GM18867 (cell line): ENCODE results near the gene RNF32.
"Not testable (repeated sequence)": the region's sequence is repeated elsewhere in the genome, so short reads cannot be mapped to it uniquely, and the experiment has no call there.

ENCODE experiments used
- ATAC-seq: cut with Tn5 transposase; IDR thresholded peaks from one replicate; pipeline ENCODE4 v1.9.1; 2021; ENCODE audit warnings: mild to moderate bottlenecking, moderate library complexity; ENCODE audit not compliant: unreplicated experiment

RNF32 gene

GRCh38 chr7:156639426-156640256 lies 933 bp upstream of the RNF32 start:
- ATAC-seq, result no peak

GRCh38 chr7:156640949-156641485 lies 443 bp downstream of the RNF32 start:
- peak; percentile 58 for ATAC-seq

- no peak for ATAC-seq
Observed at GRCh38 chr7:156642306-156643045, 1.9 kb downstream of the RNF32 start.

GRCh38 chr7:156647330-156647729 lies 6.8 kb downstream of the RNF32 start:
- not testable (repeated sequence) for ATAC-seq

- no peak for ATAC-seq
Observed at GRCh38 chr7:156650042-156650441, 9.5 kb downstream of the RNF32 start.

- ATAC-seq, result no peak
Observed at GRCh38 chr7:156651474-156651873, 10.9 kb downstream of the RNF32 start.

GRCh38 chr7:156652886-156653568 lies 12.5 kb downstream of the RNF32 start:
- ATAC-seq, result no peak

- no peak for ATAC-seq
Observed at GRCh38 chr7:156654511-156655234, 14.1 kb downstream of the RNF32 start.

GRCh38 chr7:156655251-156655650 lies 14.7 kb downstream of the RNF32 start:
- ATAC-seq, result no peak

GRCh38 chr7:156655983-156656382 lies 15.4 kb downstream of the RNF32 start:
- no peak for ATAC-seq

GRCh38 chr7:156656598-156656997 lies 16.0 kb downstream of the RNF32 start:
- peak; percentile 48 for ATAC-seq

- ATAC-seq, result no peak
Observed at GRCh38 chr7:156657681-156658080, 17.1 kb downstream of the RNF32 start.

GRCh38 chr7:156659203-156659602 lies 18.6 kb downstream of the RNF32 start:
- no peak for ATAC-seq

- ATAC-seq, result no peak
Observed at GRCh38 chr7:156659961-156660360, 19.4 kb downstream of the RNF32 start.

- no peak for ATAC-seq
Observed at GRCh38 chr7:156661637-156662036, 21.1 kb downstream of the RNF32 start.

- no peak for ATAC-seq
Observed at GRCh38 chr7:156662277-156662676, 21.7 kb downstream of the RNF32 start.

GRCh38 chr7:156665101-156665500 lies 24.5 kb downstream of the RNF32 start:
- no peak for ATAC-seq

- ATAC-seq, result no peak
Observed at GRCh38 chr7:156666368-156667109, 26.0 kb downstream of the RNF32 start.

- no peak for ATAC-seq
Observed at GRCh38 chr7:156667110-156667426, 26.5 kb downstream of the RNF32 start.

- no peak for ATAC-seq
Observed at GRCh38 chr7:156668130-156668741, 27.7 kb downstream of the RNF32 start.
